Nephron (organoid): ENCODE measurements around the gene CGN.

Experiments used
- H3K27ac Mint-ChIP-seq, 3 experiments: 2 replicates each; pipeline ENCODE4 v1.8.0; 2020; ENCODE audit warnings: mixed read lengths in 3 of 3, mild to moderate bottlenecking in 2 of 3, moderate library complexity in 1 of 3
- H3K27me3 Mint-ChIP-seq: 2 replicates; pipeline ENCODE4 v1.8.0; 2021; ENCODE audit warnings: low read depth, mild to moderate bottlenecking, moderate library complexity, mixed read lengths
- H3K36me3 Mint-ChIP-seq: 2 replicates; pipeline ENCODE4 v1.8.0; 2020; ENCODE audit warnings: low read depth, mixed read lengths
- H3K4me1 Mint-ChIP-seq: 2 replicates; pipeline ENCODE4 v1.8.0; 2020; ENCODE audit warnings: mixed read lengths
- H3K4me3 Mint-ChIP-seq, 3 experiments: 2 replicates each; pipeline ENCODE4 v1.8.0; 2020; ENCODE audit warnings: mild to moderate bottlenecking in 3 of 3, mixed read lengths in 3 of 3, moderate library complexity in 2 of 3
- H3K9me3 Mint-ChIP-seq: 2 replicates; pipeline ENCODE4 v1.8.0; 2020; ENCODE audit warnings: mixed read lengths
- CTCF ChIP-seq, 3 experiments: fragments of 200-600 bp; sonication (generic); IDR thresholded peaks; one replicate each; pipeline ENCODE4 v1.5.0; 2021; ENCODE audit warnings: antibody characterized with exemption in 3 of 3; ENCODE audit not compliant: unreplicated experiment in 3 of 3

The CGN gene

GRCh38 chr1:151540982-151541377 lies 29.8 kb downstream of the CGN start:
- Mint-ChIP-seq H3K4me3 (peak overlapping the region; percentile 97 to 98 (median 98)), H3K36me3 (peaks cover 3% of the 10 kb centered on the region), H3K4me1 (peaks cover 38% of the 10 kb centered on the region), H3K27me3 (peaks cover 22% of the 10 kb centered on the region), H3K27ac (peak overlapping the region; percentile 84 to 97 (median 95)), H3K9me3 (no peaks in the 10 kb centered on the region)
- TF ChIP-seq CTCF (IDR thresholded peaks at IDR 0.05; ENCODE audit: unreplicated experiment in 3 of 3), result no peak

- peak overlapping the region; percentile 97 to 98 (median 98) for H3K4me3 Mint-ChIP-seq
- no peaks in the 10 kb centered on the region for H3K9me3 Mint-ChIP-seq
- peaks cover 38% of the 10 kb centered on the region for H3K4me1 Mint-ChIP-seq
- H3K27me3 Mint-ChIP-seq, result peaks cover 22% of the 10 kb centered on the region
- H3K27ac Mint-ChIP-seq, result peak overlapping the region in 2 of 3 experiments; percentile 60 to 95
- H3K36me3 Mint-ChIP-seq, result no peaks in the 10 kb centered on the region
- TF ChIP-seq CTCF (IDR thresholded peaks at IDR 0.05; ENCODE audit: unreplicated experiment in 3 of 3), result no peak
Observed at GRCh38 chr1:151541752-151542151, 30.6 kb downstream of the CGN start.

DNA sequence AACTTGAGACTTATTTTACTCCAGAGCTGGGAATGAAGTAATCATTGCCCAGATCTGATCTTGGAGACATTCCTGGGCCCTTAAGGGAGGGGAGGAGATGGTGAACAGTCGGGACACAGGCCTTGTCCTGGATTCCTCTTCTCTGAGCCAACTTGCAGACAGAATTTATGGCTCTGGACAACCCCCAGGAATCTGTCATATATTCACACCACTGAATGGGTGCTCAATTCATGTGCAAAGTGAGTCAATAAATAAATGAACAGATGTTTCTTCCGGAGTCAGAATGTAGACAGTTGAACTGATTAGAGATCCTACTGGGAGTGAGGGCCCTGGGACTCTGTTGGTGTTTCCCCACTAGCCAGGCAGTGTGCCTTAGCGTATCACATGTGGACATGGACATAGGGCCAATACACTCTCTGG lies 31.5 kb downstream of the CGN start:
- Mint-ChIP-seq H3K4me1 (peaks cover 45% of the 10 kb centered on the region), H3K36me3 (no peaks in the 10 kb centered on the region), H3K9me3 (no peaks in the 10 kb centered on the region), H3K27me3 (peaks cover 22% of the 10 kb centered on the region), H3K4me3 (peak overlapping the region; percentile 73 to 98 (median 98)), H3K27ac (peak overlapping the region in 2 of 3 experiments; percentile 17 to 71)
- TF ChIP-seq CTCF (IDR thresholded peaks at IDR 0.05; ENCODE audit: unreplicated experiment in 3 of 3), result no peak

DNA sequence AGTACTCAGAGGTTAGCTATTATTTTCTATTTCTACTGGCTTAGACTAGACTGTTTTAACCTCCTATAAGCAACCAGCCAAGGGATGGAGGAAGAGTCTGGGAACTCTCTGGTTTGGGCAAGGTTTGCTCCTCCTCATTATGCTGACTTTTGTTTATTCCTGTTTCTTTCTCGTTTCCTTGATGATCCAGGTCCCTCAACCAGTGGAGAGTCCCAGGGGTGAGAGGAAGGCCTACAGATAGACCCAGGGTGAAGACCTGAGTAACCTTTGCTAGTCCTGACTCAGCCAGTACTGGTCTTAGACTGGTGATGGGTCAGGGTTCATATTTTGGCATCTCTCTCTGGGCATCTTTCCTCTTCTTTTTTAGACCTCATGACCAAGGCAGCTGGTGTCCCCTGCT lies 34.4 kb downstream of the CGN start:
- Mint-ChIP-seq H3K27me3 (peaks cover 10% of the 10 kb centered on the region), H3K36me3 (no peaks in the 10 kb centered on the region), H3K27ac (no peak overlapping the region), H3K4me3 (no peak overlapping the region), H3K9me3 (no peaks in the 10 kb centered on the region), H3K4me1 (peaks cover 31% of the 10 kb centered on the region)
- no peak for TF ChIP-seq CTCF (IDR thresholded peaks at IDR 0.05; ENCODE audit: unreplicated experiment in 3 of 3)

- Mint-ChIP-seq H3K27ac (no peak overlapping the region), H3K9me3 (no peaks in the 10 kb centered on the region), H3K4me1 (peaks cover 24% of the 10 kb centered on the region), H3K36me3 (no peaks in the 10 kb centered on the region), H3K27me3 (peaks cover 5% of the 10 kb centered on the region), H3K4me3 (no peak overlapping the region)
- TF ChIP-seq CTCF (IDR thresholded peaks at IDR 0.05; ENCODE audit: unreplicated experiment in 3 of 3), result no peak
Observed at GRCh38 chr1:151546011-151546925, 35.1 kb downstream of the CGN start.
